OCI-M2 (cell line): ENCODE results near the gene CBLN4.

Experiments
- DNase-seq: peaks from one replicate; lab custom pipeline; 2025; ENCODE audit not compliant: unreplicated experiment; lab: John Stamatoyannopoulos, UW

The CBLN4 gene

GRCh38 chr20:56005389-56005715 lies at the start of gene CBLN4:
Gene CBLN4, minus strand, starts transcription at chr20:56005519. Its CDS starts 1,348 bp downstream, at chr20:56004171.
- no peak for DNase-seq

- no peak for DNase-seq
Measured at GRCh38 chr20:56043227-56043626, 37.9 kb upstream of the CBLN4 start.

GRCh38 chr20:56032251-56032650 lies 26.9 kb upstream of the CBLN4 start:
- no peak for DNase-seq

GRCh38 chr20:56018716-56019115 lies 13.4 kb upstream of the CBLN4 start:
- DNase-seq = no peak

GRCh38 chr20:56018194-56018593 lies 12.9 kb upstream of the CBLN4 start:
- DNase-seq = no peak

GRCh38 chr20:56017560-56017959 lies 12.2 kb upstream of the CBLN4 start:
- no peak for DNase-seq

- no peak for DNase-seq
Measured at GRCh38 chr20:56014998-56015397, 9.7 kb upstream of the CBLN4 start.

- DNase-seq = no peak
Measured at GRCh38 chr20:56014151-56014550, 8.8 kb upstream of the CBLN4 start.

- no peak for DNase-seq
Measured at GRCh38 chr20:56004611-56005388, 519 bp downstream of the CBLN4 start.

GRCh38 chr20:56004007-56004406 lies 1.3 kb downstream of the CBLN4 start:
- no peak for DNase-seq

GRCh38 chr20:56002908-56003800 lies 2.2 kb downstream of the CBLN4 start:
- no peak for DNase-seq

GRCh38 chr20:56001890-56002289 lies 3.4 kb downstream of the CBLN4 start:
- DNase-seq = no peak

- DNase-seq = no peak
Measured at GRCh38 chr20:56001106-56001785, 4.1 kb downstream of the CBLN4 start.

GRCh38 chr20:55978550-55978949 lies 26.8 kb downstream of the CBLN4 start:
- no peak for DNase-seq

GRCh38 chr20:55977690-55978459 lies 27.4 kb downstream of the CBLN4 start:
- DNase-seq = no peak

- no peak for DNase-seq
Measured at GRCh38 chr20:55974491-55975202, 30.7 kb downstream of the CBLN4 start.

- no peak for DNase-seq
Measured at GRCh38 chr20:55964790-55965189, 40.5 kb downstream of the CBLN4 start.

- DNase-seq = no peak
Measured at GRCh38 chr20:55961376-55962330, 43.7 kb downstream of the CBLN4 start.

GRCh38 chr20:55953201-55953600 lies 52.1 kb downstream of the CBLN4 start:
- DNase-seq = no peak
